ENCODE data around the gene PLCB1.

PLCB1 gene

DNA sequence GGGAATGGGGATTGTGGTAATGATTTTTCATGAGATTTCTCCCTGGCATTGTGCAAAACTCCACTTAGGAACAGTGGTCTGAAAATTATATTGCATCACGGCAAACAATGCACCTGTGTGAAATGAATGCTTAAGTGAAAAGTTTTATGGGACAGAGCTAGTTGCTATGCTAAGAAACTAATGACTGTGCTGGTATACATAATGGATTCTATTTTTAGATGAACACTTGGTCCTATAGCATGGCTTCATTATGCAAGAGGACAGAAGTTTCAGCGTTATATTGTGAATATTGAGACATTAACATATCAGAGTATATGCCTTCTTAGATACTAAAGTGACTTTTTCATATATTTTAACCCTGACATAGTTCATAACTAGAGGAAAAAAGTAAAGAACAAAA lies 30.5 kb downstream of the PLCB1 start:
- TF ChIP-seq, protein P1, sequence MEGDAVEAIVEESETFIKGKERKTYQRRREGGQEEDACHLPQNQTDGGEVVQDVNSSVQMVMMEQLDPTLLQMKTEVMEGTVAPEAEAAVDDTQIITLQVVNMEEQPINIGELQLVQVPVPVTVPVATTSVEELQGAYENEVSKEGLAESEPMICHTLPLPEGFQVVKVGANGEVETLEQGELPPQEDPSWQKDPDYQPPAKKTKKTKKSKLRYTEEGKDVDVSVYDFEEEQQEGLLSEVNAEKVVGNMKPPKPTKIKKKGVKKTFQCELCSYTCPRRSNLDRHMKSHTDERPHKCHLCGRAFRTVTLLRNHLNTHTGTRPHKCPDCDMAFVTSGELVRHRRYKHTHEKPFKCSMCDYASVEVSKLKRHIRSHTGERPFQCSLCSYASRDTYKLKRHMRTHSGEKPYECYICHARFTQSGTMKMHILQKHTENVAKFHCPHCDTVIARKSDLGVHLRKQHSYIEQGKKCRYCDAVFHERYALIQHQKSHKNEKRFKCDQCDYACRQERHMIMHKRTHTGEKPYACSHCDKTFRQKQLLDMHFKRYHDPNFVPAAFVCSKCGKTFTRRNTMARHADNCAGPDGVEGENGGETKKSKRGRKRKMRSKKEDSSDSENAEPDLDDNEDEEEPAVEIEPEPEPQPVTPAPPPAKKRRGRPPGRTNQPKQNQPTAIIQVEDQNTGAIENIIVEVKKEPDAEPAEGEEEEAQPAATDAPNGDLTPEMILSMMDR (IDR thresholded peaks at IDR 0.05; ENCODE audit: low read depth, low read length, missing control alignments): no peak
- DNase-seq (ENCODE audit: low read depth): no peak
- no peak overlapping the region for H3K4me3 ChIP-seq (ENCODE audit: low read depth, low read length)
- in situ Hi-C loops (cut with HindIII; ENCODE audit: low sequenced_read_pairs): no loop called here

DNA sequence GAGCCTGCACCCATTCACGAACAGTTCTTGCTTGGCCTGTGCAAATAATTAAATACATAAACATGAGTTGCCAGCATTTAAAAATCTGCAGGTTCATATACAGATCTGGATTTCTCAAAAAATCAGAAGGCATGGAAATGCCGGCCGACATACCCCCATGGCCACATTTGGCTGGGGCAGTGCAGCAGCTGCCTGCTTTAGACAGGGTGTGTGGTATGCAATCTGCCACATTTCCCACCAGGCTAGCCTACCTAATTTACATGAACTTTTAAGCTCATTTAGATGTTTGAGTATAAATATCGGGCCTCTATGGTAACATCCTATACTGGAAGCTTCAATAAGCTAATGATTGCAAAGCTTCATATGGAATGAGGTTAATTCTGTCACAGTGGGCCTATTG lies 31.5 kb downstream of the PLCB1 start:
- TF ChIP-seq, protein P1 (IDR thresholded peaks at IDR 0.05; ENCODE audit: low read depth, low read length, missing control alignments): no peak
- in situ Hi-C loops (cut with HindIII; ENCODE audit: low sequenced_read_pairs): no loop called here
- no peak for DNase-seq (ENCODE audit: low read depth)

DNA sequence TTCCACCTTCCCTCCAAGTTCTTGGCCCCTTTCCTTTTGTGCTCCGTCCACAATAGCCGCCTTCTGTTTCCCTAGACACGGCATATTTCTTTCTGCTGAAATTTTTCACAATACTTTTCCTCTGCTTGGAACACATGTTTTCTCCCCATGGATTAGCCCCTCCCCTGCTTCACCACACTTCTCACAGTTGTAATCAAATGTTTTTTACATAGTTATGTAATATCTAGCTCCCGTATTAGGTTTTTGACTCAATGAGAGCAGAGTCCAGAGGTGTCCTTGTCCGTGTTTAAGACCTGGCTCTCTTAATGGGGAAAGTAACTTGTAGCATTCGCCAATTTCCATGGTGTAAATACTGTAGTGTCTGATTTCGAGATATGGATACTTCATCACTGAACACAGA lies 34.7 kb downstream of the PLCB1 start:
- no peak for DNase-seq (ENCODE audit: low read depth)
- TF ChIP-seq, protein P1 (IDR thresholded peaks at IDR 0.05; ENCODE audit: low read depth, low read length, missing control alignments): no peak
- no peak overlapping the region for H3K4me3 ChIP-seq (ENCODE audit: low read depth, low read length)
- in situ Hi-C loops (cut with HindIII; ENCODE audit: low sequenced_read_pairs): no loop called here

More for the DNA sequence above, 31.5 kb downstream of the PLCB1 start:
- no peak overlapping the region for H3K4me3 ChIP-seq (ENCODE audit: low read depth, low read length)

DNA sequence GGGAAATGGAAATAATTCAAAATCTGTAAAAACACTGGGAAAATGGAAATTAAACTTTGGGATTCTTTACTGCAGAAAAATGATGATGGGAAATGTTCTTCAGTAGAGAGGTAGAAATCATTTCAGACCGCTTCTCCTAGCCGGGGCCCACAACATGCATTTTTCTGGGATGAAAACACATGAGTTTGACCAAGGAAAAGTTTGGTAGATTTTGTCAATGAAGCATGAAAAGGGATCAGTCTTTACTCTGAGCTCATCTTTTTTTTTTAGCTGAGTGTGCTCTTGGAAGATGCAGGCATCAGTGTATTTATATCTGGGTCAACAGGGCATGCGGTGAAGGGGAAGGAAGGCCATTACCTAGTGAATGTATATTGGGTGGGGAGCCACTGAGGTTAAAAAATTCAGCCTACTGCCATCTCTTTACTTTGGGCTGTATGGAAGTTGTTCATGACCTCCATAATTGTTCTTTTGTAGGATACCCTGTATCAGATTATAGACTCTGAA lies 36.8 kb downstream of the PLCB1 start:
- in situ Hi-C loops (cut with HindIII; ENCODE audit: low sequenced_read_pairs): no loop called here
- H3K4me3 ChIP-seq (ENCODE audit: low read depth, low read length): no peak overlapping the region
- no peak for DNase-seq (ENCODE audit: low read depth)
- TF ChIP-seq, protein P1 (IDR thresholded peaks at IDR 0.05; ENCODE audit: low read depth, low read length, missing control alignments): no peak

DNA sequence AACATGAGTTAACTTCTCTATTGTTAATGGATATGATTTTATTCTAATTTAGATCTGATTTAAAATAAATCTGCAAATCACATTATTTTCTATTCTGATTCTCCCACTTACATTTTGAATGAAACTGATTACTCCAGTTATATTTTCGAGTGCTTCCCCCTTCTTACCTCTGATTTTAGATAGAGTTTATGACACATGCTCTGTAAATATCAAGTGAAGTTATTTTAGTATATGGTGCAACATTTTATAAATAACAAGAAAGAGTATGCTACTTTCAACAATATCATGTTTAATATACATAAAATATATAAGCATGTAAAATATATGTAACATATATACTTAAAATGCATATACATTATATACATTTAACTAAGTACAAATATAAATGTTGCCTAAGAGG lies 38.9 kb downstream of the PLCB1 start:
- no peak for DNase-seq (ENCODE audit: low read depth)
- in situ Hi-C loops (cut with HindIII; ENCODE audit: low sequenced_read_pairs): no loop called here
- TF ChIP-seq, protein P1 (IDR thresholded peaks at IDR 0.05; ENCODE audit: low read depth, low read length, missing control alignments): no peak
- H3K4me3 ChIP-seq (ENCODE audit: low read depth, low read length): no peak overlapping the region

DNA sequence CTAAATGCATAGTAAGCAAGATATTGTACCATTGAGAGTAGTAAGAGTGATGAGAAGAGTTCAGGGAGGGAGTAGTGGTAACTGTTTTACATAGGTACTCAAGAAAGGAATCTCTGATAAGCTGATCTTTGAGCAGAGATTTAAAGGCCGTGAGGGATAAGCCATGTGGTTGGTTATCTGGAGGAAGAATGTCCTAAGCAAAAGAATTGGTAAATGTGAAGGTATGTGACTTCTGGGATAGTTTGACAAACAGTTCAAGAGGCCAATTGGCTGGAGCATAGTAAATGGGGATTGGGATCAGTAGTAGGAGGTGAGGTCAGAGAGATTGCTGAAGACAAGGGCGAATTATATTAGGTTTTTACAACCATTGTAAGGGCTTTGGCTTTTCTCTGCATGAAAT lies 40.1 kb downstream of the PLCB1 start:
- no peak for DNase-seq (ENCODE audit: low read depth)
- TF ChIP-seq, protein P1 (IDR thresholded peaks at IDR 0.05; ENCODE audit: low read depth, low read length, missing control alignments): no peak
- no peak overlapping the region for H3K4me3 ChIP-seq (ENCODE audit: low read depth, low read length)
- in situ Hi-C loops (cut with HindIII; ENCODE audit: low sequenced_read_pairs): no loop called here
